GM18508 (cell line): ENCODE results near the gene GOLIM4.
"Not testable (repeated sequence)": the region's sequence is repeated elsewhere in the genome, so short reads cannot be mapped to it uniquely, and the experiment has no call there.

Source experiments
- ATAC-seq: cut with Tn5 transposase; IDR thresholded peaks from one replicate; pipeline ENCODE4 v1.9.1; 2021; ENCODE audit warnings: moderate number of reproducible peaks; ENCODE audit not compliant: insufficient read depth, unreplicated experiment

GOLIM4 gene

DNA sequence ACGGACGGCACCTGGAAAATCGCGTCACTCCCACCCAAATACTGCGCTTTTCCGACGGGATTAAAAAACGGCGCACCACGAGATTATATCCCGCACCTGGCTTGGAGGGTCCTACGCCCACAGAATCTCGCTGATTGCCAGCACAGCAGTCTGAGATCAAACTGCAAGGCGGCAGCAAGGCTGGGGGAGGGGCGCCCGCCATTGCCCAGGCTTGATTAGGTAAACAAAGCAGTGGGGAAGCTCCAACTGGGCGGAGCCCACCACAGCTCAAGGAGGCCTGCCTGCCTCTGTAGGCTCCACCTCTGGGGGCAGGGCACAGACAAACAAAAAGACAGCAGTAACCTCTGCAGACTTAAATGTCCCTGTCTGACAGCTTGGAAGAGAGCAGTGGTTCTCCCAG lies 84.4 kb downstream of the GOLIM4 start:
- ATAC-seq, result not testable (repeated sequence)

DNA sequence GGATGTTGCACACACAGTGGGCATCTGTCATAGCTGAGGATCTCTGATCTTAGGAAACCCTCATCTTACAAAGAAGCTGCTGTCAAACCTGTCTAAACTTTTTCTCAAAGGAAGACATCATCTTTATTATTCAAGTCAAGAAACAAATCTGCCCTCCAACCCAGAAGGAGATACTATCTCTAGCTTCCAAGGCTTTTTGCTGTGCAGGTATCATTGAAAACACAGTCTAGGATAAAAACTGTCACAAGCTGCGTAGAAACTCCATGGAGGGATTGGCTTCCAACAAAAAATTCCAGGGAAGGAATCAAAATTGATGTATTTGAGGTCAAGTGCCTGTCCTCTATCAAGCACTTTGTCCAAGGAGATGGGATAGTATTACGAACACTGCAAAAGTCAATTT lies 89.1 kb downstream of the GOLIM4 start:
- no peak for ATAC-seq

DNA sequence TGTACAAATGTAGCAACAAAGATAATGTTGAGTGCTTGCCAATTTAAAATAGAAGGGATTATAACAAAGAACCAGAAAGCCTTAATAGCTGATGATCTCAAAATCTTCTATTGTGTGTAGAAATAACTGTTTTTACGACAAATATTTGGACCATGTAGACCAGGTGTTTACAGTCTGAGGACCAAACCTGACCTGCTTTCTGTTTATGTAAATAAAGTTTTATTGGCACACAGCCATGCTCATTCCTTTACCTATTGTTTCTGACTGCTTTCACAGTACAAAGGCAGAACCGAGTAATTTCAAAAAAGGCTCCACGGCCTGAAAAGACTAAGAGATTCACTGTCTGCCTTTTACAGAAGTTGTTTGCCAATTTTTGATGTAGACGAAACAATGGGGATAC lies 91.8 kb downstream of the GOLIM4 start:
- ATAC-seq, result no peak

DNA sequence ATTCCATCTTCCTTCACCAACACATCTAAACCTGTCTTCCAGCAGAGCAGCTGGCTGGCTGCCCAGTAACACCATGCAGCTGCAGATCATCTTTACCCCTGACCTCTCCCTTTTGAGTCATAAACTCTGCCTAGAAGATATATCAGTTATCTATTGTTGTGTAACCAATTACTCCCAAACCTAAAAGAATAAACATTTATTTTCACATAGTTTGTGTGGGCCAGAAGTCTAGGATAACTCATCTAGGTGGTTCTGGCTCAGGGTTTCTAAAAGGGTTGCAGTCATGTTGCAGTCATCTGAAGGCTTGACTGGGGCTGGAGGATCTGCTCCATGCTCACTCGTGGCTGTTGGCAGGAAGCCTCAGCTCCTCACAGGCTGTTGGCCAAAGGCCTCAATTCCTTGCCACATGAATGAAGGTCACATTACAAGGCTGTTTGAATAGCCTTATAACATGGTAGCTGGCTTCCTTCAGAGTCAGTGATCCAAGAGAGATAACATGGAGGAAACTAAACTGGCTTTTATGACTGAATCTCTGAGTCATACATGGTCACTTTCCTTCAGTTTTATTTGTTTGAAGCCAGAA lies 92.8 kb downstream of the GOLIM4 start:
- ATAC-seq, result no peak

DNA sequence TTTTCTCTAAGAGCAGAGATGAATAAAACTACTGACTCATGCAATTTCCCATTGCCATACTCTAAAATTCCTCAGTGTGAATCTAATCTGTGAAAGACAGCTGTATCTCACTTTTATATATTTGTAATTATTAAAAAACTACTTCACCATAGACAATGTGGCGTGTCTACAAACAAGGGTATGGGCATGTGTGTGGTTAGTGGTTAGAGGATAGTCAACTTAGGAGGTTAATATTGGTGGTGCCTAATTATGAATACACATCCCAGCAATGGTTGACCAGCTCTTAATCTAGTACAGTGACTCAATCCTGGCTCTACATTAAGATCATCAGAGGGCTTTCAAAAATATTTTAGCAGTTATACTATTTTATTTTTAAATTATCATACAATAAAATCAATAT lies 94.5 kb downstream of the GOLIM4 start:
- no peak for ATAC-seq

DNA sequence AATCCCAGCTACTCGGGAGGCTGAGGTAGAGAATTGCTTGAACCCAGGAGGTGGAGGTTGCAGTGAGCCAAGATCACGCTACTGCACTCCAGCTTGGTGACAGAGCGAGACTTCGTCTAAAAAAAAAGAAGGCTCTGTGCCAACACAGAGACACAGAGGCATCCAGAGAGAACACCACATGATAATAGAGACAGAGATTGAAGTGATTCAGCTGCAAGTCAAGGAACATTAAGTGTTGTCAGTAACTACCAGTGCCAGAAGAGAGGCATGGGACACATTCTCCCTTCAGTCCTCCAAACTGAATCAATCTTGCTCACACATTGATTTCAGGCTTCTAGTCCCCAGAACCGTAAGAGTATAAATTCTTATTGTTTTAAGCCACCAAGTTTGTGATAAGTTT lies 97.5 kb downstream of the GOLIM4 start:
- ATAC-seq, result no peak

DNA sequence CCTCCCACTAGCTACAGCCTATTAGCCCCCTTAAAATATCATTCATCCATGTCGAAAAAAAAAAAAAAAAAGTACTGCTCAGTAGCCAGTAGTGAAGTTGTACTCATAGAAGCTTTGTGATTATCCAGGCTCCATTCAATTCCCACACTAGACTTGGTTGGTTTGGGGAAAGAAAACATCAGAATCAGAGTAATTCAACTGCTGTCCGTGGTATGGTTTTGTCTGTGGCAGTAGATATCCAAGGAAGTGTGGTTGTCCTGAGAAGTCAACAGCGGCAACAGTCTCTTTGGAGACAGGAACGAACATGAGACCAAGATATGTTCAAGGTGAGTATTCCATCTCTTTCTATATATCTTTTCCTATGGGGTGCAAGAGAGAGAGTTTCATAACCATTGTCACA lies 99.2 kb downstream of the GOLIM4 start:
- no peak for ATAC-seq

DNA sequence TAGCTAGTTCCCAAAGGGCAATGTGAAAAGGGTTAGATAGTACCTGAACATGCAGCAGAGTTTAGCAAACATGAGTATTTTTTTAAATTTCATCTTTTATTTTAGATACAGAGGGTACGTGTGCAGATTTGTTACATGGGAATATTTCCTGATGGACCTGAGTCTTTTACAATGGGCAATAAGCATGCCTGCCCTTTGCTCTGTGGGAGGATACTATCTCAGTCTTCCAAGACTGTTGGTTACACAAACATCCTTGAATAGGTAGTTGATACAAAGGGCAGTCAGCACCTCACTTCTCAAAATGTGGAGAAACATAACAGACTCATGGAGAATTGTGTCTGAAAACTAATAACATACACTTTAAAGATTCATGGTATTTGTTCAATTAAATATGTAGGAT lies 103.3 kb downstream of the GOLIM4 start:
- ATAC-seq, result no peak

DNA sequence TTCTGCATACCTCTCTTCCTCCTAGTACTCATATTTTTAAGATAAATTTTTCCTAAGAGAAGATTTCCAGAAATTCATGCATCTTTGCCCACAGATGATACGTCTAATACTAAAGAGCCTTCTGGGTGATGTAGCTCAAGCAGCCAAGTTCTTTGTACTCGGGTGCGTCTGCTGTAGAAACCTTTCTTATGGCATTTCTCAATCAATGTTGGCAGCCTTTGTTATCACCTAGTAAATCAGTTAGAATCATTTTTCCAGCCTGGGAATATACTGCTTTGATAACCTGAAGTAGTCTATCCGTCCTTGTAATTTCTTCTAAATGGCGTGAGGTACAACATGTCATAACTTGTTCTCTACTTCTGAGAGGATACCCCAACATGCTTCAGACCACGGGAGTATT lies 104.5 kb downstream of the GOLIM4 start:
- ATAC-seq, result no peak

DNA sequence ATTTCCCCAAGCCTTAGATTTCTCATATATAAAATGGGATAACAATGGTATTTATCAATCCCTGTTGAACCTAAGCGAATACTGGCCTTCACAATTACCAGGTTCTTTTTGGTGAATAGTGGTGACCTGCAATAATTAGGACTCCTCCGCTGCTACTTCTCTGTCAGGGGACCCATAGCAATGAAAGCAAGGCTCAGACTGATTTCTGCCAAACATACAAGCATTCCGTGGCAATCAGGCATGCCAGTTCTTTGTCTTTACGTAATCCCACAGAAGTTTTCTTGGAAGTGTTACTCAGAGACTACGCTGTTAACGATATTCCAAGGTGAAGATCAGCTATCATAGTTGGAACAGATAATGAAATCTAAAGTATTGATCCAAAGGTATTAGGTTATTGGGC lies 105.7 kb downstream of the GOLIM4 start:
- ATAC-seq, result no peak

DNA sequence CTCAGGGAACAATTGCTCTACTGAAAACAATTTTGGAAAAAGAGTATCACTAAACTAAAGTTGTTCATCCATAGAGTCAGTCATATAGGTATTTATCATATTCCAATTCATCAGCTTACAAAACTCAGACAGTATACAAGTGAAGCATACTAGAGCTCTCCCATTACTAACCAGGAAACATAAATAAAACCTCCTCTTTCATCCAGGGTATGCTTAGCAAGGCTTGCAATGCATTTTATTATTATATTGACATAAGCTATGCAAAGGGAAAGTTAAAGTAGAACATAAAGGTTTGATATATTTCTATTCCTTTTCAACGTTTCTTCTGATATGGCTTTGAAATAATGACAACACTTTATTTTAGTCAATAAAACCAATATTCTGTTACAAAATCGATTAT lies 106.7 kb downstream of the GOLIM4 start:
- ATAC-seq, result no peak

DNA sequence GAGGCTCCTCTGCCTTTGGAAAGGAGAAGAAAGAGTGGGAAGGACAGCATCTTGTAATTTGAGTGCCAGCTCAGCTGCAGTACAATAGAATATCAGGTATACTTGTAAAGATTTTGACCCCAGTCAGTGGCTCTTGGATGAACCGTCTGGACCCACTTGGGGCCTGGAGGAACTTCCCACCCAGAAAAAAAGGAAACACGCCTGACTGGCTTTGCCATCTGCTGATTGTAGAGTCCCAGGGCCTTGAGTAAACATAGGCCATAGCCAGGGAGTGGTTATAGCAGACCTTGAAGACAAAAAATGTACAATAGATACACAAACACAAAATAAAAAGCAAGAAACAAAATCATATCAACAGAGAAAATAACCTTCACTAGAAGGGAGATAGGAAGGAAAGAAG lies 112.1 kb downstream of the GOLIM4 start:
- no peak for ATAC-seq

DNA sequence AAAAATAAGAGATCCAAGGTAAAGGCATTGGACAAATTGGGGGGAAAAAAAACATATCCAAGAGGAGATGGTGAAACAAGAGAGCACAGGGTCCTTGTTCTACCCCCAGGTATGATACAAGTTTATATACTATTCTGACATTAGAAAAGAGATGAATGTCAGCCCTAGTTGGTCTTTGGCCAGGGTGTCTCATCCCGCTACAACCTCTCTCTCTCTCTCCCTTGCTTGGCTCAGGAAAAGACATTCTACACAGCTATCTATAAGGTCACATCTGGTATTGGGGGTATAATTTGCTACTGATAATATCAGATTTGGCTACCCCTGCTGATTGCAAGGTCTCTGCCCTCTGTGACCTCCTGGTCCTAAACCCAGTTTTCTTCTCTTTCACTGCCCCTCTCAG lies 117.2 kb downstream of the GOLIM4 start:
- ATAC-seq, result no peak

DNA sequence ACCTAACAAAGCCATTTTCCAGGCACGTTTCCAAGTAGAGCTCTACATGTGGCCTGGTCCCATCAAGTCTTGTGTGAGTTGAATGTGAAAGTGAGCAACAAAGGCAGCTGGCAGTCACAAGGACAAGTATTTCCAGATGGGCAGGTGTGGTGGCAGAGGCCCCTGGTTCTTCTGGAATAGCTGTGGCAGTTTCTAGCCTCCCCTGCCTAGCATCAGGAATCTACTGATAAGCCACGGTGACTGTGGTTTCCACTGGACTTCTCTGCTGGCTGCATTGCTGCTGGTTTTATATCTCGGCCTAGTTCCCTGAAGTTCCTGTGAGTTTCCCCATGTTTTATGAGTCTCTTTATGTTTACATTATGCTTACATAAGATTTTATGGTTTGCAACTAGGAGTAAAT lies 117.7 kb downstream of the GOLIM4 start:
- ATAC-seq, result no peak

DNA sequence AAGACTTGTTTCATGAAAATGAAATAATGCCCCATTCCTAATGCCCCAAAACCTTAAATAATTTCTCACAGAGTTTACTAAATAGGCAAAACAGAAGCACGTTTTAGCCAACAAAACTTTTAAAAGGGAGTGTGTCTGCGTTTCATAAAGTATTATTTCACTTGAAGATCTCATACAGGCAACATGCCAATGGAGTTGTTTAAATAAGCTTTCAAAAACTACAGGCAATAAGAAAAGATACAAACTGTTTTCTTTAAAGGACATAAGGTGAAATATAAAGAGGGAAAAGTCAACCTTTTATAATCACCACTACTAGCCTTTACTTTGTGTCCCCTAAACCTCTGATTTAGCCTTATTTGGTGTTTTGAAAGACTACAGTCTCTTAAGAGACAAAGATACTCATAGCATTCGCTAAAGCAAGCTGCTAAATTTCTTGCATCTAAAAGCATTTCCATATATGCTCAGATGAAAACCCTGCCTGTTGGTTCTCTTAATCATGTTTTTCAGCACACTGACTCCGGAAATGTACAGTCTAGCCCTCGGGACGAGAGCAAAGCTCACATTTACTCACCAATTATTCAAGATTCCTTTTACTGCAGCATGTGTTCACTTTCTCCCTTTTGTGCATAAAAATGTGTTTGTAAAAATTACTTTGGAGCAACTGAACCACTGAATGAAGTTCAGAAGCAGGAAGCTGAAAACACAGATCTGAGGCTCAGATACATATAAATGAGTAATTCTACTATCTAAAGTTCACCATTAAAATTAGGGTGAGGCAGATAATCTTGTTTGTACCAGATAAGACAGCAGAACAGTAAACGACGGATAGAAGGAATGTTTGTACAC lies 119.0 kb downstream of the GOLIM4 start:
- no peak for ATAC-seq

DNA sequence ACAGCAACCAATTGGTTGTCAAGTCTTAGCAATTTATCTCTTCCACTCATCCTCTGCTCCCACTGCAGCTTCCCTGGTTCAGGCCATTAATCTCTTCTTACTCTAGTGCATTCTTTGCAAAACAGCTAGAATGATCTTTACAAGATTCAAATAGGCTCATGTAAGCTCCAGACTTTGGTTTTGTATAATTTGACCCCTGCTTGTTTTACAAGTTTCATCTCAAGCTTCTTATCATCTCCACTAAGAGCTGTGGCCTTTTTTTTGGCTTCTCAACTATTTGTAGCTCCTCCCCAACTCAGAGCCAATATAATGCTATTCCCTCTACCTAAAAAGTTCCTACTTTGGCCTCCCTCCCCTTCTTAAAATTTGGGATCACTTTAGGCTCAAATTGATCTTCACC lies 121.8 kb downstream of the GOLIM4 start:
- no peak for ATAC-seq

DNA sequence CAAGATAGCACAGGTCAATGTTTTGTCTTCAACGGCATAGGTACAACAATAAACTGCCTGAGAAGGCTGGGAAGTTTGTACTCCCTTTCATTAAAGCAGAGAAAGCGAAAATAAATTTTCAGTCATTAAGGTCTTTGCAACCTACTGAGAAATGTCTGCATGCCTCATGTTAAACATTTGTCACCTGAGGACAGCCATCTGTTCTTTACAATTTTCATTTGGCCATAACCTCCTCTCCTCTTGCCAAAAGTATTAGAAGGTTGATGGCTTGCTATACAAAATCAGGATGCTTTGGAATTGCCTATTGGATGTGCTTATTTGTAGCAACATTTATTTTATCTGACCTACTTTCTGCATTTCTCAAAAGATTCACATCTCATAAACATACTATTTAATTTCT lies 122.7 kb downstream of the GOLIM4 start:
- ATAC-seq, result no peak

DNA sequence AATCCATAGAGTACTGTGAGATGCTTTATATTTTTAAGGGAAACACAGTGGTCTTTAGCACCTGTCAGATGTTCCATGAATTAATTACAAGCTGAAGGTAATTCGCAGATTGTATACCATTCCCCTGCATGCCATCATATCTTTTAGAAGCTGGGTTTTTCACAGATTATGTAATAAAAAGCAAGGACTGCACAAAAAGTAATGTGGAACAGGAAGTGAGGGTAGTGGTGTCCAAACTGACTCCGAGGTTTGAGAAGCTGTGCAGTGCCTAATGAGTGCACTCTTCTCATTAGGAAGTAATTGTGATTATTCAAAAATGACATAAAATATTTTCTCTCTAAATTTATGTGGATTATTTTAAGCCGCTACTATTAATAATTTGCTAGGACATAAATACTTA lies 123.2 kb downstream of the GOLIM4 start:
- ATAC-seq, result no peak

DNA sequence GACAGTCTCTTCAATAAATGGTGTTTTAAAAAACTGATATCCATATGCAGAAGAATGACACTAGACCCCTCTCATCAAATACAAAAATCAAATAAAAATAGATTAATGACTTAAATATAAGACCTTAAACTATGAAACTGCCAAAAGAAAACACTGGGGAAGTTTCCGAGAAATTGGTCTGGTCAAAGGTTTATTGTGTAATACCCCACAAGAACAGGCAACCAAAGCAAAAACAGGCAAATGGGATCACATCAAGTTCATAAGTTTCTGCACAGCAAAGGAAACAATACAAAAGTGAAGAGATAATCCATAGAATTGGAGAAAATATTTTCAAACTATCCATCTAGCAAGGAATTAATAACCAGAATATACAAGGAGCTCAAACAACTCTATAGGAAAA lies 126.2 kb downstream of the GOLIM4 start:
- ATAC-seq, result no peak

DNA sequence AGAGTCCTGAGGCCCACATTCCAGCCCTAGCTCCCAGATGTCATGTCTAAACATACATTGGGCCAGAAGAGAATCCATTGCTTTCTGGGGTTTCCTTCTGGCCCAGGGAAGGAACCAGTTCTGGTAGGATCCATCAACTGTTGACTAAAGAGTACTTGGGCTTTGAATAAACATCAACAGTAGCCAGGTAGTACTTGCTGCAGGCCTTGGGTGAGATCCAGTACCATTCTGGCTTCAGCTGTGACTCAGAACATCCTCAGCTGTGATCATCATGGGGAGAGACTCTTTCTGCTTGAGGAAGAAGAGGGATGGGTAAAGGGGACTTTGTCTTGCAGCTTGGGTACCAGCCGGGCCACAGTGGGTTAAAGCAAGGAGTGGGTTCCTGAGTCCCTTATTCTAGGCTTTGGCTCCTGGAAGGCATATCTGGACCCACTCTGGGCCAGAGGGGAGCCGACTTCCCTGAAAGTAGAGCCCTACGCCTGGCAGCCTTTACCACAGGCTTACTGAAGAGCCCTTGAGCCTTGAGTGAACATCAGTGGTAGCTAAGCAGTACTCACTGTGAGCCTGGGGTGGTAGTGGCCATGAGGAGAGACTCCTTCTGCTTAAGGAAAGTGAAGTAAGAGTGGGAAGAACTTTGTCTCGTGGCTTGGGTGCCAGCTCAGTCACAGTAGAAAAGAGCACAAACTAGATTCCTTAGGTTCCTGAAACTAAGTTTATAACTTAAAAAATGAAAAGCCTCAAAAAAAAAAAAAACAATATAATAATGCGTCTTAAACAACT lies 128.3 kb downstream of the GOLIM4 start:
- ATAC-seq, result no peak
